ENCODE data around the gene ELP5.

The ELP5 gene

GRCh38 chr17:7252176-7253043 lies at the start of gene ELP5:
TSS of gene ELP5 (plus strand) at chr17:7252215. CDS start at chr17:7252551, 336 bp downstream.
- TF ChIP-seq CTCF (IDR thresholded peaks at IDR 0.05; ENCODE audit: low read length, missing control alignments) = no peak
- DNase-seq (ENCODE audit: low read depth) = peak; percentile 96
- H3K4me3 ChIP-seq (replicated peaks; ENCODE audit: low read depth, low read length) = peak within 1 kb of the TSS; percentile 73

- no peak for DNase-seq (ENCODE audit: low read depth)
- TF ChIP-seq CTCF (IDR thresholded peaks at IDR 0.05; ENCODE audit: low read length, missing control alignments) = no peak
- H3K4me3 ChIP-seq (replicated peaks; ENCODE audit: low read depth, low read length) = no peak overlapping the region
These were observed 48.6 kb upstream of the ELP5 start for GRCh38 chr17:7203391-7203790.

- DNase-seq (ENCODE audit: low read depth) = no peak
- TF ChIP-seq CTCF (IDR thresholded peaks at IDR 0.05; ENCODE audit: low read length, missing control alignments) = no peak
- H3K4me3 ChIP-seq (replicated peaks; ENCODE audit: low read depth, low read length) = peak overlapping the region; percentile 52
These were observed 47.7 kb upstream of the ELP5 start for GRCh38 chr17:7204336-7204735.

- TF ChIP-seq CTCF (IDR thresholded peaks at IDR 0.05; ENCODE audit: low read length, missing control alignments) = no peak
- peak overlapping the region; percentile 52 for H3K4me3 ChIP-seq (replicated peaks; ENCODE audit: low read depth, low read length)
- peak; percentile 85 for DNase-seq (ENCODE audit: low read depth)
These were observed 47.1 kb upstream of the ELP5 start for GRCh38 chr17:7204828-7205461.

GRCh38 chr17:7205561-7205960 lies 46.5 kb upstream of the ELP5 start:
- H3K4me3 ChIP-seq (replicated peaks; ENCODE audit: low read depth, low read length) = peak overlapping the region; percentile 52
- DNase-seq (ENCODE audit: low read depth) = no peak
- no peak for TF ChIP-seq CTCF (IDR thresholded peaks at IDR 0.05; ENCODE audit: low read length, missing control alignments)

- peak; percentile 70 for DNase-seq (ENCODE audit: low read depth)
- no peak overlapping the region for H3K4me3 ChIP-seq (replicated peaks; ENCODE audit: low read depth, low read length)
- TF ChIP-seq CTCF (IDR thresholded peaks at IDR 0.05; ENCODE audit: low read length, missing control alignments) = no peak
These were observed 44.7 kb upstream of the ELP5 start for GRCh38 chr17:7207120-7208001.

Data from fibroblast of pulmonary artery (primary cell).